NB4 (cell line): ENCODE results near the gene DUSP28.

Source experiments
- DNase-seq: peaks from one replicate; pipeline ENCODE4 v3.0.0; 2010; ENCODE audit warnings: low read depth
- H3K4me3 ChIP-seq: one replicate; pipeline ENCODE4 v1.5.1; 2011; ENCODE audit warnings: mild to moderate bottlenecking, low read depth, low read length, moderate library complexity
- MYC ChIP-seq: IDR thresholded peaks from 2 replicates; pipeline ENCODE4 v1.6.1; 2011; ENCODE audit warnings: low read depth, low read length
- POLR2A ChIP-seq: IDR thresholded peaks from 2 replicates; pipeline ENCODE4 v1.6.1; 2011; ENCODE audit warnings: mild to moderate bottlenecking; ENCODE audit not compliant: insufficient read length; ENCODE audit errors: extremely low read depth
- TF ChIP-seq, protein P1 (sequence below): IDR thresholded peaks from one replicate; pipeline ENCODE4 v1.5.1; 2012; ENCODE audit warnings: low read depth, low read length
- TF ChIP-seq, protein P2 (sequence below): IDR thresholded peaks from 2 replicates; pipeline ENCODE4 v1.6.1; 2011; ENCODE audit warnings: low read depth, low read length

Gene DUSP28

DNA sequence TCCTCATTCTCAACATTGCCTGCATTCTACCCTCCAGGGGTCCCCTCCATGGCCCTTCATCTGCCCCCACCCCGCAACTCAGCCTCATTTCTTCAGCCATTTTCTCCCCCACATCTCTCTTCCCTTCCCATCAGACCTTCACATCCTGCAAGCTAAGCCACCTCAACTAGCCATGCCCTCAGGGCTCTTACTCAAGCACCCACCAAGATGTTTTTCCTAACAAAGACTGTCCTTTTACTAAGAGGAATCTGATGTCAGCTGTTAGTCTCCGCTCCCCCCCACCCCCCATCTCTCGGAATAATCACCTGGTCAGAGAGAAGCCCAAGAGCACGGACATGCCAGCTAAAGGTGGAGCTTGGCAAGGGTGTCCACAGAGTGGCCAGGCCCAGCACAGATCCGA, 21.7 kb downstream of the DUSP28 start:
- TF ChIP-seq POLR2A (no peak), MYC (no peak)
- TF ChIP-seq, protein P1, sequence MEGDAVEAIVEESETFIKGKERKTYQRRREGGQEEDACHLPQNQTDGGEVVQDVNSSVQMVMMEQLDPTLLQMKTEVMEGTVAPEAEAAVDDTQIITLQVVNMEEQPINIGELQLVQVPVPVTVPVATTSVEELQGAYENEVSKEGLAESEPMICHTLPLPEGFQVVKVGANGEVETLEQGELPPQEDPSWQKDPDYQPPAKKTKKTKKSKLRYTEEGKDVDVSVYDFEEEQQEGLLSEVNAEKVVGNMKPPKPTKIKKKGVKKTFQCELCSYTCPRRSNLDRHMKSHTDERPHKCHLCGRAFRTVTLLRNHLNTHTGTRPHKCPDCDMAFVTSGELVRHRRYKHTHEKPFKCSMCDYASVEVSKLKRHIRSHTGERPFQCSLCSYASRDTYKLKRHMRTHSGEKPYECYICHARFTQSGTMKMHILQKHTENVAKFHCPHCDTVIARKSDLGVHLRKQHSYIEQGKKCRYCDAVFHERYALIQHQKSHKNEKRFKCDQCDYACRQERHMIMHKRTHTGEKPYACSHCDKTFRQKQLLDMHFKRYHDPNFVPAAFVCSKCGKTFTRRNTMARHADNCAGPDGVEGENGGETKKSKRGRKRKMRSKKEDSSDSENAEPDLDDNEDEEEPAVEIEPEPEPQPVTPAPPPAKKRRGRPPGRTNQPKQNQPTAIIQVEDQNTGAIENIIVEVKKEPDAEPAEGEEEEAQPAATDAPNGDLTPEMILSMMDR = no peak
- TF ChIP-seq, protein P2, sequence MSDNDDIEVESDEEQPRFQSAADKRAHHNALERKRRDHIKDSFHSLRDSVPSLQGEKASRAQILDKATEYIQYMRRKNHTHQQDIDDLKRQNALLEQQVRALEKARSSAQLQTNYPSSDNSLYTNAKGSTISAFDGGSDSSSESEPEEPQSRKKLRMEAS = no peak
- no peak for DNase-seq
- H3K4me3 ChIP-seq = no peak overlapping the region

DNA sequence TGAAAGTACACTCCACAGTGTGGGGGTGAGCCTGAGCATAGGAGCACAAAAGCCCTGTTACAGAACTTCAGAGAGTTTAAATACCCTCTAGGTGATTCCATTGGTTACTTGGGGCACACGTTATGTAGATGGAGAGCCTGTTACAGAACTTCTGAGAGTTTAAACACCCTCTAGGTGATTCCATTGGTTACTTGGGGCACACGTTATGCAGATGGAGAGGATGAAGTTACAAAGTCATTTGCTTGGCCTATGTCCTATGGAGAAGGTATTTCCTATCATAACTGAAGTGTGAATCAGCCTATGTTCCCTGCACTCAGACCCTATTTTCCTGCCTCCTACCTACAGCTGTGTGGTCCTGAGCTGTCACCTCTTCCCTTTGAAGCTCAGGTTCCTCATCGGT, 22.6 kb downstream of the DUSP28 start:
- DNase-seq = no peak
- TF ChIP-seq, protein P2 = no peak
- TF ChIP-seq POLR2A (no peak), MYC (no peak)
- TF ChIP-seq, protein P1 = no peak
- no peak overlapping the region for H3K4me3 ChIP-seq

DNA sequence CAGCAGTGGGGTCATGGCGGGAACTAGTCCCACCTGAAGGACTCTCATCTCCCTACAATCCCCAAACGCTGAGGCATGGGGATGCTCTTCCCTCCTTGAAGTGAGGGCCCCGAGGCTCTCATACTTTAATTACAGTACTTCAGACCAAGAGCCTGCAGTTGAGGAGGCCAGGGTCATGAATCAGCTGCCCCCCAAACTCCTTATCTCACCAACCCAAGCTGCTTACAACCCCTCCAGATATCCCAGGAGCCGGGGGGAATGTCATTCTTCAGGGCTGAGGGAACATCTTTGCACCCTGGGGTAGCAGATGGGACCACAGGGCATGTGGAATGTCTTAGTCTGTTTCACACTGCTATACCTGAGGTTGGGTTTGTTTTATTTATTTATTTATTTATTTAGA, 23.6 kb downstream of the DUSP28 start:
- TF ChIP-seq, protein P2 = no peak
- DNase-seq = no peak
- H3K4me3 ChIP-seq = no peak overlapping the region

DNA sequence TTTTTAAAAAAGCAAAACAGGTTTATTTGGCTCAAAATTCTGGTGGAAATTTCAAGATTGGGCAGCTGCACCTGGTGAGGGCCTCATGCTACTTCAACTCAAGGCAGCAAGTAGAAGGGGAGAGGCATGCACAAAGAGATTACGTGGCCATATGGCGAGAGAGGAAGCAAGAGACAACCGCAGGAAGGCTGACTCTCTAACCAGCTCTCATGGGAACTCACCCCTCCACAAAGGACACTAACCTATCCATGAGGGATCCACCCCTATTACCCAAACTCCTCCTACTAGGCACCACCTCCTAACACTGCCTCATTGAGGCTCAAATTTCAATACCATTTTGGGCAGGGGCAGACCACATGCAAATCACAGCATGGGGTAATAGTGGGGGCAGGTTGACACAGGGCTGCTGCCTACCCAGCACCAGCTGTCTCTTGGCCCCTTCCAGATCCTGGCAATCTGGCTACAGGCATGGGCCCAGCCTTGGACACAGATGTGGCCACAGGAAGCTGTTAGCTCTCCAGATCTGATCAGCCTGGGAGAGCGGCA, 24.4 kb downstream of the DUSP28 start:
- DNase-seq = peak; percentile 99
- TF ChIP-seq, protein P1 = no peak
- TF ChIP-seq POLR2A (no peak), MYC (peak; percentile 91)
- TF ChIP-seq, protein P2 = peak; percentile 85
- peak overlapping the region; percentile 81 for H3K4me3 ChIP-seq

DNA sequence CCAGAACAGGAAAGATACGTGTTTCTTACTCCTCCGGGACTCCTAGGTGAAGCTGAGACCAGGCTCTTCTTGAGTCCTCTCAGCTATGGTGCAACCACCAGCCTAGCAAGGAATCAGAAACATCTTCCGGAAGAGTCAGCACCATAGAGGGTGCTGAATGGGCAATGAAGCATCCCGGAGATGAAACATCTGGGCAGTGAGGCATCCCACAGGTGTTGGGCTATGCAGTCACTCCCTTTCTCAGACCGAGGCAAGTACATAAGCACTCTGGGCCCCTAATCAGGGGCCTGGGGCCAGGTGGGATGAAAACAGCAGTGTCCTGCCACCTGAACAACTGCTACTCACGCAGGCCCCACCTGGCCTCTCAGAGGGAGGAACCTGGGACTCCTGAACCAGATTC, 24.9 kb downstream of the DUSP28 start:
- peak overlapping the region; percentile 81 for H3K4me3 ChIP-seq
- no peak for DNase-seq
- TF ChIP-seq POLR2A (no peak), MYC (no peak)
- TF ChIP-seq, protein P1 = no peak
- TF ChIP-seq, protein P2 = no peak

DNA sequence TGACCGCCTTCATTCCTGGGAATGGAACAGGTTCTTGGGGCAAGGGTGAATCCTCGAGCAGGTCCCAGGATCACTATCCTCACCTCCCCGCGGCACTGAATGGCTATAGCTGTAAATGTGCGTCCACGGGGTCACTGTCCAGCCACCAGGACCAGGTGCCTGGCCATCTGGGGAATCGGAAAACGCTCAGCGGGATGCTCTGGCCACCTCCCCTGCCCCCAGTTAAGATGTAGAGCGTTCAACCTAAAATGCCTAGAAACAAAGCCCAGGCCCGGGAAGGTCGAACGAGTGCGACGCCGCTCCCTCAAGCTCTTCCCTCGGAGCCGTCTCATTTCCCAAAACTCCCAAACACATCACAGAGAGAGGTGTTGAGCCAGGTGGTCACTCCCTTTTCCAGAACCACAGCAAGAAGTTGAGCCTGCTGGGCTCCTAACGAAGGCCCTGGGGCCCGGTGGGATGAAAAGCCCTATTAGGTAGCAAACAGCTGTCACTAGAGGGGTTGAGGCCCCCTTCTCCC, 25.6 kb downstream of the DUSP28 start:
- no peak for TF ChIP-seq POLR2A
- TF ChIP-seq, protein P2 = no peak
- no peak for TF ChIP-seq MYC
- TF ChIP-seq, protein P1 = no peak
- peak overlapping the region; percentile 81 for H3K4me3 ChIP-seq
- DNase-seq = no peak
